Measurements from ENCODE around the gene ITPR1. TPM values are rescaled to one million over a fixed set of nuclear protein-coding genes. Genes with fewer than 3 reads are reported as not detected.

ITPR1 gene
- polyA plus RNA-seq, 2 of the 4 experiments (the other 2 are of a cell fraction), result 2.8 to 9.6 TPM

- FAIRE-seq (no peak), DNase-seq (ENCODE audit: low read depth in 1 of 2, low spot score in 1 of 2) (no peak), ATAC-seq (no peak)
- H3K4me1 ChIP-seq, result no peaks in the 10 kb centered on the region
- no peak overlapping the region for H3K4me3 ChIP-seq
- TF ChIP-seq EHMT2 (IDR thresholded peaks at IDR 0.05; ENCODE audit: low read depth), result no peak
- no peak for TF ChIP-seq NR3C1 (IDR thresholded peaks at IDR 0.05)
- no peak for TF ChIP-seq KDM1A (IDR thresholded peaks at IDR 0.05; ENCODE audit: low read depth)
- 82% methylated on average over 3 of the region's 3 CpGs for WGBS (ENCODE audit: missing lambda C conversion rate)
- H3K4me2 ChIP-seq, result no peak overlapping the region
- H3K27ac ChIP-seq, result no peak overlapping the region
- no peaks in the 10 kb centered on the region for H3K9me3 ChIP-seq
- ChIA-PET CTCF (interaction anchor here (1.0 to 1.5 kb wide), 2 partner anchors 127 to 131 kb away, joined by 3 read pairs; no protein-coding TSS in a partner anchor), POLR2A (no interaction called here)
These were observed 356.0 kb downstream of the ITPR1 start for GRCh38 chr3:4849136-4849535.

- no peak for TF ChIP-seq TFCP2L1 (CRISPR knock-in tag; IDR thresholded peaks at IDR 0.05)
- no peak for TF ChIP-seq HEYL (CRISPR knock-in tag; IDR thresholded peaks at IDR 0.05)
- TF ChIP-seq MAFK (IDR thresholded peaks at IDR 0.05; ENCODE audit: partially characterized antibody), result peak; percentile 67
- FAIRE-seq (no peak), DNase-seq (ENCODE audit: low read depth in 1 of 2, low spot score in 1 of 2) (no peak), ATAC-seq (no peak)
- Histone ChIP-seq H3K4me2 (no peak overlapping the region), H3K4me3 (no peak overlapping the region), H3K4me1 (no peaks in the 10 kb centered on the region), H3K9me3 (no peaks in the 10 kb centered on the region), H3K27ac (no peak overlapping the region)
- CTCF ChIA-PET, result interaction anchor here (1.0 to 1.5 kb wide), 2 partner anchors 127 to 130 kb away, joined by 3 read pairs; no protein-coding TSS in a partner anchor
- POLR2A ChIA-PET, result no interaction called here
These were observed 356.6 kb downstream of the ITPR1 start for GRCh38 chr3:4849739-4850138.

- DNase-seq (ENCODE audit: low read depth in 1 of 2, low spot score in 1 of 2) (no peak), ATAC-seq (no peak), FAIRE-seq (no peak)
- 85% methylated on average over 5 of the region's 5 CpGs for WGBS (ENCODE audit: missing lambda C conversion rate)
- Histone ChIP-seq H3K27ac (no peak overlapping the region), H3K4me2 (no peak overlapping the region), H3K4me3 (no peak overlapping the region), H3K4me1 (no peaks in the 10 kb centered on the region), H3K9me3 (no peaks in the 10 kb centered on the region)
- ChIA-PET CTCF (interaction anchor here (1.0 to 1.5 kb wide), 2 partner anchors 12 to 130 kb away, joined by 3 read pairs; no protein-coding TSS in a partner anchor), POLR2A (no interaction called here)
- TF ChIP-seq CBX8 (IDR thresholded peaks at IDR 0.05) (no peak), BCL3 (IDR thresholded peaks at IDR 0.05) (no peak), ZC3H11A (IDR thresholded peaks at IDR 0.05) (no peak), HOXB13 (CRISPR knock-in tag; IDR thresholded peaks at IDR 0.05; ENCODE audit: low read depth) (no peak)
These were observed 357.2 kb downstream of the ITPR1 start for GRCh38 chr3:4850211-4850927.

- TF ChIP-seq POLR2A (IDR thresholded peaks at IDR 0.05; ENCODE audit: low read length) (no peak), ATOH8 (CRISPR knock-in tag; IDR thresholded peaks at IDR 0.05; ENCODE audit: low read depth) (no peak), FOSB (CRISPR knock-in tag; IDR thresholded peaks at IDR 0.05) (no peak), USF2 (IDR thresholded peaks at IDR 0.05) (no peak), FOXS1 (CRISPR knock-in tag; IDR thresholded peaks at IDR 0.05) (no peak), BHLHE40 (IDR thresholded peaks at IDR 0.05; ENCODE audit: low read depth, low read length) (no peak), ZC3H11A (IDR thresholded peaks at IDR 0.05) (no peak), RARB (CRISPR knock-in tag; IDR thresholded peaks at IDR 0.05) (no peak), CBX8 (IDR thresholded peaks at IDR 0.05) (no peak), HEYL (CRISPR knock-in tag; IDR thresholded peaks at IDR 0.05) (no peak)
- ATAC-seq, result no peak
- Histone ChIP-seq H3K27ac (no peak overlapping the region), H3K9me3 (no peaks in the 10 kb centered on the region), H3K4me2 (no peak overlapping the region), H3K4me3 (no peak overlapping the region), H3K4me1 (no peaks in the 10 kb centered on the region)
- POLR2A ChIA-PET, result no interaction called here
- WGBS (ENCODE audit: missing lambda C conversion rate), result 93% methylated on average over 3 of the region's 3 CpGs
- CTCF ChIA-PET, result interaction anchor here (1.2 to 1.5 kb wide), 3 partner anchors 11 to 130 kb away, joined by 3 to 4 read pairs (median 4); no protein-coding TSS in a partner anchor
- no peak for DNase-seq (ENCODE audit: low read depth in 1 of 2, low spot score in 1 of 2)
- FAIRE-seq, result no peak
These were observed 357.7 kb downstream of the ITPR1 start for GRCh38 chr3:4850928-4851265.
